GM18907 (cell line): ENCODE results near the gene UBR2.
"Not testable (repeated sequence)": the region's sequence is repeated elsewhere in the genome, so short reads cannot be mapped to it uniquely, and the experiment has no call there.

Experiments used
- ATAC-seq: cut with Tn5 transposase; IDR thresholded peaks from one replicate; pipeline ENCODE4 v1.9.1; 2021; ENCODE audit warnings: mild to moderate bottlenecking, moderate library complexity; ENCODE audit not compliant: unreplicated experiment

Gene UBR2

DNA sequence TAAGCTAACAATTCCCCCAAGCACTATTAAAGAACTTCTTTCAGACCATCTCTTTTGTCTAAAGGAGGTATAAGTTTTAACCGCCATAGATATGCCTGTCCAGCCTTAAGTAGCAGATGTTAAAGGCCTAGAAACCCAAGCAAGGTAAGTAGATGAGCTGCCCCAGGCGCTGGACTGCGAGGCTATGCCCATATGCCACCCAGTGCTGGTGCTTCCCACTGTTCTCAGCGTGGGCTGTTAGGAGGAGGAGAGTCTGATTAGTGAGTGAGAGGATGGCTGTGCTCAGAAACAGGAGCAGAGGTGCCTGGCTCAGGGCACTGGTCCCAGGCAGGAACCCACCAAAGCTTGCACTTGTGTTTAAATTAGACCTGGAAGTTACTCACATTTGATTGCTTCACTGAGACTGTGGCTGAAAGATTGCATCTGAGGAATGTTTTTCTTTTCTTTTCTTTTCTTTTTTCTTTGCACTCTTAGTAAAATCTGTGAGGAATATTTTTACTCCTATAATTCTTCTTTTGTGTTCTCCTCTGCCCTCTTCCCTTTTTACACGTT, 126.4 kb downstream of the UBR2 start:
- ATAC-seq = no peak

DNA sequence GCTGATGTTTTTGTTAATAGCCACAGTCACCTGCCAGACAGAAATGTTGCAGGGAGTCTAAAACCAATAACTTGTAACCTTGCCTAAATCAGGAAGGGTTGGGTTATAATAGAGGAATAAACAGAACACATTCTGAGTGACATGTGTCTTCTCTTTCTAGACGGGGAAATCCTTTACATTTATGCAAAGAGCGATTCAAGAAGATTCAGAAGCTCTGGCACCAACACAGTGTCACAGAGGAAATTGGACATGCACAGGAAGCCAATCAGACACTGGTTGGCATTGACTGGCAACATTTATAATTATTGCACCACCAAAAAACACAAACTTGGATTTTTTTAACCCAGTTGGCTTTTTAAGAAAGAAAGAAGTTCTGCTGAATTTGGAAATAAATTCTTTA, 127.0 kb downstream of the UBR2 start:
- no peak for ATAC-seq

DNA sequence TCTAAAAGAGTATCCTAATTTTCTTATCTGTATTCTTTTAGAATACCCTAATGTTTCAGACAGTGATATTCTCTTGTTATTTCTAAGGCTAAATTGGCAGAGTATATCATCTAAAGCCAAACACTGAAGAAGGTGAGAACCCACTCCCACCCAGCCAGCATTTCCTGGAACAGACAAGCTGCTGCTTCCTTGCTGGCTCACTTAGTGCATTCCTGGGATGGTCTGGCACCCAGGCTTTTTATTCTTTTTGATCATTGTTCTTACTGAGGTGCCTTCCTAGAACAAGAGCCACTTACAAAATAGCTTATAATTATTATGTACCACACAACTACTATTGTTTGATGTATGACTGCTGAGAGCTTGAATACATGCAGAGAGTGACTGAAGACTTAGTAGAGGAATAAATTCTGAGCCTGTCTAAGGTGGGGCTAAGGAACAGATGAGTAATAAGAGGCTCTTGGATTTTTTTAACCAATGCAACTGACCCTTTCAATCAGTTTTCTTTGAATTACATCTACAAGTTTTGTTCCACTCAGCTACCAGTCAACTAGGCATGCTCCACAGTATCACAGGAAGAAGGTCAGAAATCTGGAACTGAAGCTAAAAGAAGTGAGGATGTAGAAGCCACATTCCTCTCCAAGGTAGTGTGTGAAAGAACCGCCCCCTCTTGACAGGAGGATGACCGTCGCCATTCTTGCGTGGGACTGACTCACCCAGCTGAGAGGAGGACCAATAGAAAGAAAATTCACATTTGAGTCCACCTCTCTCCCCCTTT, 128.5 kb downstream of the UBR2 start:
- ATAC-seq = no peak

DNA sequence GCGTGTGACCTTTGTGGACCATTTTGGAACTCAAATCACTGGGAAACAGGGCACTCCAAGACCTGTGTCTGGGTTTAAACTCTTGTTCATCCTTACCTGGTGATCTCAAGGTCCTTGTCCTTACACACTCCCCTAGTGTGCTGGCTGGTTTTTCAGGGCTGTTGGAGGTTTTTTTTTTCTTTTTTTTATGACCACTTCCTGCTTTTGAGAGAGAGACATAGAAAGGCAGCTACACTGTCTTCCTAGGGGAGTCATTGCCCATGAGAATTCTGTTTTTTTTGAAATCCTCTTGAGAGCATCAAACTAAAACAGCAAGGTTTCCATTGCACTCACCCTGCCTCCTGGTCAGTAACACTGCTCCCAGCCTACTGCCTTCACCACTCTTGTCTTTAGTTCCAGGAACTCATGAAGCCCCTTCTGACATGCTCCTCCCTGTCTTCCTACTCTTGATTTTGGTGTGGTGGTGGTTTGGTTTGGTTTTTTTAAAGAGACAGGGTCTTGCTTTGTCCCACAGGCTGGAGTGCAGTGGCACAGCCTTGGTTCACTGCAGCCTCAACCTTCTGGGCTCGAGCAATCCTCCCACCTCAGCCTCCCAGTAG, 130.0 kb downstream of the UBR2 start:
- ATAC-seq = no peak

- no peak for ATAC-seq
Observed at GRCh38 chr6:42694586-42694985, 130.8 kb downstream of the UBR2 start.

- ATAC-seq = no peak
Observed at GRCh38 chr6:42696526-42697267, 132.9 kb downstream of the UBR2 start.

DNA sequence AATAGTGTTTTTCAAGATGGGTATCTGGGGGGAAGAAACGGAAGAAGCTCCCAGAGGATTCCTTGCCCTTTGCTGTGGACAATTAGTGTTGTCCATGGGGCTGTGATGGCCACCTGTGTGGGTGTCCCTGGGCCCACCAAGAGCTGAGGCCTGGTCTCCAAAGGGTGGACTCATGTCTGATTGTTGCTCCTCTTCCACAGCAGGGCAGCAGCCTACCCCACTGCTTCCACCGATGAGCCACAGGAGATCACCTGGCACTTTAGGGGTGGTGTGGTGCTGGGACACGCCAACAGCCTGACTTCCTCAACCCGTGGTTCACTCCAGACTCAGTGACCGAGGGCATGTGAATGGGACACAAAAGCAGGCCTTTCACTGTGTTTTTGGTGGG, 133.4 kb downstream of the UBR2 start:
- ATAC-seq = no peak

DNA sequence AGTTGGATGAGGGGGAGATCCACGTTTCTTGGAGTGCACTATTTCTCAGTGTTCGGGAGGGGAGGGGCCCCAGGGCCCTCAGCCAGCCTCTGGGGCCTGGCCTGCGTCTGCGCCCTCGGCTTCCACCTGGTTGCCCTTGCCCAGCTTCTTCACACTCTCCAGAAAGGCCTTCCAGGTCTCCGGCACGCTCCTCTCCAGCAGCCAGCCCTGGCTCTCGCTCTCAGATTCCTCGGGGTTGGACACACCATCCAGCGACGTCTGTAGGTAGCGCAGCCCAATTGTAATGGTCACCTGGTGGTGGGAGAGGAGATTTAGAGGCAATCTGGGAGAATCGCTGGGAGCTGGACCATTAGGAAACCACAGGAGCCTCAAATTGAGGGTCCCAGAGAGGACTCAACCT, 134.4 kb downstream of the UBR2 start:
- ATAC-seq = no peak

- ATAC-seq = no peak
Observed at GRCh38 chr6:42702200-42702599, 138.4 kb downstream of the UBR2 start.

GRCh38 chr6:42702786-42703185, 139.0 kb downstream of the UBR2 start:
- not testable (repeated sequence) for ATAC-seq

DNA sequence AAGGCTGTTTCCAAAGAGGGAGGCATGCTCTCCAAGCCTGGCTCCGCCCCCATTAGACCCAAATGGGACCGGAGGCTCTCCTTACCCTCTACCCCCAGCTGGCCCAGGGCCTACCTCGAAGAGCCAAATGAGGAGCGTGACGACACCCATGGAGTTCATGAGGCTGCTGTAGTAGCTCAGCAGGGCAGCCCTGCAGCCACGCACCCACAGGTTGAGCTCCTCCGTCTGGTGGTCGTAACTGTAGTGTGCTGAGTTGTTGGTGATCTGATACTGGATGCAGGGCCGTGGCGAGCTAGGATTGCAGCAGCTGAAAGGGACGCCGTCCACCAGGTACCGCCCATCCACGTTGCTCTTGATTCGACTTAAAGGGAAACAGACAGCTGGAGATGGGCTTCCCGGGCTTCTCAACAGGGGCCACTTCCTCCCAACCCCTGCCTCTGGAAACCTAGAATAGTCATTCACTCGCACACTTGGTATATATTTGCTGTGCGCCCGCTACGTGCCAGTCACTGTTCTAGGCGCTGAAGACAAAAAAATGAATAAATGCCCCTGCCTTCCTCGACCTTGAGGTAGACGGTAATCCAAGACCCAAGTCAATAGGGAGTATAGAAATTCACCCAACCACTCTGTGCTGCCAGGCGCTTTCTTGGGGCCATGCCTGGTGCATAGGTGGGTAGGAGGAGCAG, 140.6 kb downstream of the UBR2 start:
- ATAC-seq = no peak

DNA sequence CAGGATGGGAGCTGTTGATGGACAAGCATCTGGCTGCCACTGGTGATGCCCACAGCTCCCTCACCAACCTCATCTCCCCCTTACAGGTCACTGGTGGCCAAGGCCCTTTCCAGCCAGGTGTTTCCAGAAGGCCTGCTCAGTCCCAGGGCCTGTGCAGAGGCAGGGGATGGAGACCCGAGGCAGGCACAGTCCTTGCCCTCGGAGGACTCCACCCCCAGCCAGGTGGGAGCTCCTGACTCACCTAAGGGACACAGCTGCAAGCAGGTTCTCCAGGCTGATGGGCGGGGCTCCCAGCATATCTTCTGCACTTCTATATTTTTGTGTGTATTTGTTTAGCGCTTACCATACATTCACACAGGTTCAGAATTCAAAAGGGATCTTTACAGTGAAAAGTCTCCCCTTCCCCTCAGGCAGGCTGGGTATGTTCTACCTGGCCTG, 141.1 kb downstream of the UBR2 start:
- no peak for ATAC-seq

- ATAC-seq = no peak
Observed at GRCh38 chr6:42707595-42707994, 143.8 kb downstream of the UBR2 start.

GRCh38 chr6:42708096-42708495, 144.3 kb downstream of the UBR2 start:
- no peak for ATAC-seq

DNA sequence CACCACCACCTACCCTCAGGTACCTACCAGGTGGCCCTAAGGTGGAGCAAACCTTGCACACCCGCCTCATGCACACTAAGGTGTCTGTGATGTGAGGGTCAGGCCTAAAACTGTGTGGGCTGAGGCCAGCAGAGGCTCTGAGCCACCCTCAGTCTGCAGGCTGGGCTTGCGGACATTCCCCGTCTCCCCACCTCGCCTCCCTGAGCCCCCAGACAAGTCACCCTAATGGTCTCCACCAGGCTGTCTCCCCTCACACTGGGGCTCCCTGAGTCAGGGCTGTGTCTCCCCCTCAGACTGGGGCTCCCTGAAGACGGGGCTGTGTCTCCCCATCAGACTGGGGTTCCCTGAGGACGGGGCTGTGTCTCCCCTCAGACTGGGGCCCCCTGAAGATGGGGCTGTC, 146.0 kb downstream of the UBR2 start:
- no peak for ATAC-seq

DNA sequence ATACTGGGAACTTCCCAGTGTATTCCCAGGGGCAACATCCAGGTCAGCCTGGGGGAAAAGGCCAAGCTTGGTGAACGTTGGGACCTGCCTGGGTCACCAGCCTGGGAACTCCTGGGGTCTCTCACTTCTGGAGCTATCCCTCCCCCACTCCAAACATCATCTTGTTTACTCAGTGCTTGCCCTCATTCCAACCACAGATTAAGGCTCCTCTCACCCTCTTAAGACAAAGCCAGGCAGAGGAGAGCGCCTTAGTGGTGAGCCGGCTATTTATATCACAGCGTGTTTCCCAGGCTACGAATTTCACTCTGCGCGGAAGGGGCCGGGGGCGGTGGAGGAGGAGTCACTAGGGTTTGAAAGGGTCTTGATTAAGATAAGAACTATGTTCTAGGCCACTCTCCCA, 146.5 kb downstream of the UBR2 start:
- no peak for ATAC-seq

- no peak for ATAC-seq
Observed at GRCh38 chr6:42711930-42712329, 148.1 kb downstream of the UBR2 start.

GRCh38 chr6:42714098-42714761, 150.4 kb downstream of the UBR2 start:
- ATAC-seq = no peak

DNA sequence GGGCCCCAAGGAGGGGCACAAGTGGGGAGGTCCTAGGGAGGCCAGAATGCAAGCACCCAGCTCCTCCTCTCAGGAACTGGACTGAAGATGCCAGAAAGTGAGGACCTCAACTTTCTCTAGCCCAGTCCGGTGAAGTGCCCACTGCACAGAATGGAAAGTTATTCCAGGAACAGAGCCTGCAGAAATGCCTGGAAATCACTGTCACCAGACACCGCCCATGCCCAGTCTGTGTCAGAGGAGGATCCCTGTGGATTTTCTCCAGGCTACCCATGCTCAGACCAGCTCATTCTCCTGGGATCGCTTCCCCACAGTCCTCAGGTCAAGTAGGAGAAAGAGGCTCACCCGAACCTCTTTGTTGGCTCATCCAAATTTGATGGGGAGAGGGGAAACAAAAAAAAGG, 152.0 kb downstream of the UBR2 start:
- no peak for ATAC-seq

- no peak for ATAC-seq
Observed at GRCh38 chr6:42720739-42721138, 156.9 kb downstream of the UBR2 start.

DNA sequence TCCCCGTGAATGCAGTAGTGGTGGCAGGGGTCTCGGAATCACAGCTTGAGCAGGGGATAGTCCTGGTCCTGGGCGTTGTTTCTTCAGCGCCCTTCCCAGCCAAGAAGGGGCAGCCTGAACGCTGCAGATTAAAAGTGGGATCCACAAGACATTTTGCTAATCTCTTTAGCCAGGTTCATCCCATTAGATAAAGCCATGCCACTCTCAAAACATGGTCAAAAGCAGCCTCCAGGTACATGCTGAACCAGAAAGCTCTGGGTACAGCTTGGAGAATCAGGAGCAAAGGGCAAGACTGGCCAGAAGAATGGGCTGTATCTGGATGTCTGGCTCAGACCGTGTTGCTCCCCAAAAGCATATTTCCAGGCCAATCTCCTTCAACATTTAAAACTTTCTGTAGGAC, 158.7 kb downstream of the UBR2 start, which contains the start of gene PRPH2:
TSS of gene PRPH2 (minus strand) at position 101 of the 400 bp plus-strand sequence. CDS start 263 bp downstream, outside the sequence.
- ATAC-seq = no peak
